ENCODE results near the gene LMNTD2.

LMNTD2 gene

GRCh38 chr11:567629-568292, 7.2 kb upstream of the LMNTD2 start:
- DNase-seq (ENCODE audit: low spot score) = no peak

GRCh38 chr11:567011-567628, 6.6 kb upstream of the LMNTD2 start:
- no peak for DNase-seq (ENCODE audit: low spot score)

GRCh38 chr11:565921-566509, 5.5 kb upstream of the LMNTD2 start:
- no peak for DNase-seq (ENCODE audit: low spot score)

GRCh38 chr11:563812-564578, 3.5 kb upstream of the LMNTD2 start:
- DNase-seq (ENCODE audit: low spot score) = no peak

- DNase-seq (ENCODE audit: low spot score) = no peak
Observed at GRCh38 chr11:563066-563811, 2.7 kb upstream of the LMNTD2 start.

GRCh38 chr11:562046-562645, 1.6 kb upstream of the LMNTD2 start:
- no peak for DNase-seq (ENCODE audit: low spot score)

GRCh38 chr11:561148-562003, 838 bp upstream of the LMNTD2 start:
- peak; percentile 60 for DNase-seq (ENCODE audit: low spot score)

- DNase-seq (ENCODE audit: low spot score) = no peak
Observed at GRCh38 chr11:559712-560304, 730 bp downstream of the LMNTD2 start.

GRCh38 chr11:559020-559620, 1.4 kb downstream of the LMNTD2 start:
- DNase-seq (ENCODE audit: low spot score) = no peak

GRCh38 chr11:558503-558902, 2.0 kb downstream of the LMNTD2 start:
- DNase-seq (ENCODE audit: low spot score) = no peak

GRCh38 chr11:557328-558132, 3.0 kb downstream of the LMNTD2 start:
- DNase-seq (ENCODE audit: low spot score) = no peak

- DNase-seq (ENCODE audit: low spot score) = no peak
Observed at GRCh38 chr11:556662-557256, 3.8 kb downstream of the LMNTD2 start.

GRCh38 chr11:555780-556661, 4.5 kb downstream of the LMNTD2 start:
- DNase-seq (ENCODE audit: low spot score) = no peak

GRCh38 chr11:555227-555779, 5.2 kb downstream of the LMNTD2 start:
- DNase-seq (ENCODE audit: low spot score) = no peak

GRCh38 chr11:554428-555226, 5.9 kb downstream of the LMNTD2 start:
- peak; percentile 90 for DNase-seq (ENCODE audit: low spot score)

GRCh38 chr11:553988-554340, 6.6 kb downstream of the LMNTD2 start:
- DNase-seq (ENCODE audit: low spot score) = no peak
